GM20000 (cell line): ENCODE results near the gene PIAS3.

ENCODE experiments used
- DNase-seq: peaks from one replicate; pipeline ENCODE4 v3.0.0; 2012; ENCODE audit warnings: low spot score
- TF ChIP-seq, protein P1 (sequence below): IDR thresholded peaks from 2 replicates; pipeline ENCODE4 v1.5.1; 2012; ENCODE audit warnings: mild to moderate bottlenecking, control low read depth; ENCODE audit errors: extremely low read depth, missing control alignments

Gene PIAS3

DNA sequence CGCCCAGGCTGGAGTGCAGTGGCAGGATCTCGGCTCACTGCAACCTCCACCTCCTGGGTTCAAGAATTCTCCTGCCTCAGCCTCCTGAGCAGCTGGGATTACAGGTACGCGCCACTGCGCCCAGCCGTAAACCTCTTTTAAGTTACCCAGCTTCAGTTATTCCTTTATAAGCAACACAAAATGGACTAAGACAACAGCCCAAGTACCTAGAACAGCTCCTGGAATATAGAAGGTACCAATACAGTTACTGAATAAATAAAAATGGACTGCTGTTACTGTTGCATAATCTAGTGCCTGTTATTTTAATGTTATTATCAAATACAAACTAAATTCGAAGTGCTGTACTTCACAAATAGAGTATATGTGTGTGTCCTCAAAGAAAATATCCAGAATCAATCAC, 52.0 kb downstream of the PIAS3 start:
- TF ChIP-seq, protein P1, sequence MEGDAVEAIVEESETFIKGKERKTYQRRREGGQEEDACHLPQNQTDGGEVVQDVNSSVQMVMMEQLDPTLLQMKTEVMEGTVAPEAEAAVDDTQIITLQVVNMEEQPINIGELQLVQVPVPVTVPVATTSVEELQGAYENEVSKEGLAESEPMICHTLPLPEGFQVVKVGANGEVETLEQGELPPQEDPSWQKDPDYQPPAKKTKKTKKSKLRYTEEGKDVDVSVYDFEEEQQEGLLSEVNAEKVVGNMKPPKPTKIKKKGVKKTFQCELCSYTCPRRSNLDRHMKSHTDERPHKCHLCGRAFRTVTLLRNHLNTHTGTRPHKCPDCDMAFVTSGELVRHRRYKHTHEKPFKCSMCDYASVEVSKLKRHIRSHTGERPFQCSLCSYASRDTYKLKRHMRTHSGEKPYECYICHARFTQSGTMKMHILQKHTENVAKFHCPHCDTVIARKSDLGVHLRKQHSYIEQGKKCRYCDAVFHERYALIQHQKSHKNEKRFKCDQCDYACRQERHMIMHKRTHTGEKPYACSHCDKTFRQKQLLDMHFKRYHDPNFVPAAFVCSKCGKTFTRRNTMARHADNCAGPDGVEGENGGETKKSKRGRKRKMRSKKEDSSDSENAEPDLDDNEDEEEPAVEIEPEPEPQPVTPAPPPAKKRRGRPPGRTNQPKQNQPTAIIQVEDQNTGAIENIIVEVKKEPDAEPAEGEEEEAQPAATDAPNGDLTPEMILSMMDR = no peak
- no peak for DNase-seq

DNA sequence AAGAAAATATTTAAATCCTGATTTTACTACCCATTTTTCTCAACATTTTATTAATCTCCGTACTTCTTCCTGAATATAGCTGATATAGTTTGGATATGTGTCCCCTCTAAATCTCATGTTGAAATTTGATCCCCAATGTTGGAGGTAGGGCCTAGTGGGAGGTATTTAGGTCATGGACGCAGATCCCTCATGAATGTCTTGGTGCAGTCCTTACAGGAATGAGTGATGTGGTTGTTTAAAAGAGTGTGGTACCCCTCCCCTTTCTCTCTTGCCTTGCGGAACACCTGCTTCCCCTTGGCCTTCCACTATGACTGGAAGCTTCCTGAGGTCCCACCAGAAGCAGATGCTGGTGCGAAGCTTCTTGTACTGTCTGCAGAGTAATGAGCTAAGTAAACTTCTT, 52.5 kb downstream of the PIAS3 start:
- TF ChIP-seq, protein P1 = no peak

DNA sequence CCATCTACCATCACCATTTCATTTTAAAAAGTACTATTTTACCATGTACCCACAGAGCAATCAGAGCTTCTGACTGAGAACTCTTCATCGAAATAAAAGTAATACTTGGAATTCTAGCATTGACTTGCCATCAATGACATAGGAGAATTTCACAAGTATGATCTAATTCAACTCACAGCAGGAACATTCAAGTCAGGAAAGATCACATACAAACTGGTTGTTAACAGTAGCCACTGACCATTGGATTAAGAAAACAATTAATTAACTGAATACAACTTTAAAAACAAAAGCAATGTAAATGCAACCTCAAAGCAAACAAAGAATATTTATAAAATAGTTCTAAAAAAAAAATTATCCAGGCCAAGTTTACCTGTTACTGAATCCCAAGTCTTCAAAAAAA, 53.8 kb downstream of the PIAS3 start:
- no peak for DNase-seq
- TF ChIP-seq, protein P1 = no peak

More for the DNA sequence above, 52.5 kb downstream of the PIAS3 start:
- no peak for DNase-seq

DNA sequence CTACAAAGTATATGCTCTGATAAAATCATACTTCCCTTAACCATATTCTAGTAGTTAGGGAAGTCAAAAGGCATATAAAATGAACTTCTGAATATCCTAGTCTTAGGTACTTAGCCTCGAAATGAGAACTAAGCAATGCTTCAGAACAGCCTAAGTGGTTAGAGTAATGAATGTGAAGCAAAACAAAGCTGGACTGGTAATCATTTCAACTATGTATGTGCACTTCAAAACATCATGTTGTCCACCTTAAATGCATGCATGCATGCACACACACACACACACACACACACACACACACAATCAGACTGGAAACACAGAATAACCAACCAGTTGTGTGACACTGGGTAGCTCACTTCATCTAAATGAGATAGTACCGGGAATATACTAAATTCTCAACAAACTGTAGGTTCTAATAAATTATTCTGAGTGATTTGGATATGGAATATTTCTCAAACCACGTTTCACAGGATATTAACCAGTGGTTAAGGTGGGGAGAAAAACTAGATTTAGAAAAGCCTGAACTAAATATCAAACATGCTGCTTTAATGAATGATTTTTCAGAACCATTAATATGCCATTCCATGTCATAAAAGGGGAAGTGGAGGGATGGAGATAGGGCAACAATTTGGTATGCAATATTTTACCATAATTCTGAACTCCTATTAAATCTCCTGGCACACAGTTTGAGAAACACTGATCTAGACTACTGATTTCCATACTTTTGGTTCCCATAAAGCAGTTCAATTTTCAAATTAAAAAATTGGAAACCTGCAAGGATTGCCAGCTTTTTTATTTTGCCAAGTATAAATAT, 54.4 kb downstream of the PIAS3 start:
- TF ChIP-seq, protein P1 = no peak
- no peak for DNase-seq

DNA sequence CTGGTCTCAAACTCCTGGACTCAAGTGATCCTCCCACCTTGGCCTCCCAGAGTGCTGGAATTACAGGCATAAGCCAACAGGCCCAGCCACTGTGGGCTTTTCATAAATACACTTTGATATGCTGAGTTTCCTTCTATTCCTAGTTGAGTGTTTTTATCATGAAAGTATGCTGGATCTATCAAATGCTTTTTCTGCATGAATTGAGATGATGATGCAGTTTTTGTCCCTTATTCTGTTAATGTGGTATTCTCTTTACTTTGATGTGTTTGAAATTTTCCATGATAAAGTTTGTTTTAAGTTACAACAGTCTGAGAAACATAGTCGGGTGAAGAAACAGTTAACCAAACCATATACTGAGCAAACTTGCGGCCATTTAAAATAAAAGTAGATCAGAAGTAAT, 59.1 kb downstream of the PIAS3 start:
- TF ChIP-seq, protein P1 = no peak
- DNase-seq = no peak
